Activated T-helper 1 cell treated with anti-CD3 and anti-CD28 coated beads, Interleukin-12 subunit alpha, Interleukin-12 subunit beta, Interleukin-2, Interleukin-4 antibody, amounts not matched to agents 30 ng/mL and 10 ng/mL and 1 ng/mL, durations not matched to agents 14 hours and 24 hours and 36 hours (primary cell): ENCODE data around the gene DNAJC9. TPM values are rescaled to one million over a fixed set of nuclear protein-coding genes. Genes with fewer than 3 reads are reported as not detected.

Experiments
- DNase-seq: peaks from one replicate; pipeline ENCODE4 v3.0.0; 2021; ENCODE audit warnings: low spot score
- H3K27ac Mint-ChIP-seq: one replicate; pipeline ENCODE4 v1.8.0; 2021; ENCODE audit warnings: mild to moderate bottlenecking, mixed read lengths
- H3K27me3 Mint-ChIP-seq: one replicate; pipeline ENCODE4 v1.8.0; 2022; ENCODE audit warnings: mild to moderate bottlenecking, moderate library complexity, mixed read lengths; ENCODE audit not compliant: insufficient read depth
- H3K36me3 Mint-ChIP-seq: one replicate; pipeline ENCODE4 v1.8.0; 2021; ENCODE audit warnings: low read depth, mixed read lengths
- H3K4me1 Mint-ChIP-seq: one replicate; pipeline ENCODE4 v1.8.0; 2021; ENCODE audit warnings: low read depth, mixed read lengths
- H3K4me3 Mint-ChIP-seq: one replicate; pipeline ENCODE4 v1.8.0; 2021; ENCODE audit warnings: mild to moderate bottlenecking, moderate library complexity, mixed read lengths
- H3K9me3 Mint-ChIP-seq: one replicate; pipeline ENCODE4 v1.8.0; 2021; ENCODE audit warnings: mixed read lengths
- intact Hi-C: fragments of 100-400 bp; cut with micrococcal nuclease; formaldehyde crosslinking; loops from one replicate; pipeline ENCODE4 v1.15.1; 2024
- total RNA-seq: library from RNA; stranded (reverse); gene quantifications from 2 replicates; pipeline ENCODE4 v1.2.3, GENCODE V29; 2022

Gene DNAJC9
- total RNA-seq, 1 donor from 2014 or later: 55.4 TPM

- no peak overlapping the region for H3K27ac Mint-ChIP-seq
- H3K9me3 Mint-ChIP-seq: no peaks in the 10 kb centered on the region
- H3K36me3 Mint-ChIP-seq: no peaks in the 10 kb centered on the region
- H3K4me3 Mint-ChIP-seq: no peak overlapping the region
- H3K4me1 Mint-ChIP-seq: no peaks in the 10 kb centered on the region
- DNase-seq: no peak
- H3K27me3 Mint-ChIP-seq: no peaks in the 10 kb centered on the region
- intact Hi-C loops: no loop called here
Measured at GRCh38 chr10:73206385-73206784, 40.7 kb downstream of the DNAJC9 start.

- Mint-ChIP-seq H3K4me3 (no peak overlapping the region), H3K27me3 (no peaks in the 10 kb centered on the region), H3K9me3 (no peaks in the 10 kb centered on the region), H3K27ac (no peak overlapping the region), H3K36me3 (no peaks in the 10 kb centered on the region), H3K4me1 (no peaks in the 10 kb centered on the region)
- intact Hi-C loops: no loop called here
- no peak for DNase-seq
Measured at GRCh38 chr10:73205890-73206289, 41.2 kb downstream of the DNAJC9 start.

GRCh38 chr10:73205081-73205480 is 42.0 kb downstream of the DNAJC9 start:
- Mint-ChIP-seq H3K9me3 (no peaks in the 10 kb centered on the region), H3K27ac (no peak overlapping the region), H3K27me3 (no peaks in the 10 kb centered on the region), H3K36me3 (peaks cover 3% of the 10 kb centered on the region), H3K4me3 (no peak overlapping the region), H3K4me1 (no peaks in the 10 kb centered on the region)
- intact Hi-C loops: no loop called here
- no peak for DNase-seq

Other genes with a start within 250 kb of the DNAJC9 start
- gene P4HA1, start 150.4 kb downstream of the DNAJC9 start, total RNA-seq: 52.8 and 54.5 TPM in 2 replicates
- gene NUDT13, start 136.8 kb downstream of the DNAJC9 start, total RNA-seq: 0.81 and 0.83 TPM in 2 replicates
- 38.0 and 39.5 TPM in 2 replicates for gene ECD, start 79.2 kb downstream of the DNAJC9 start, total RNA-seq
- gene FAM149B1, start 79.1 kb downstream of the DNAJC9 start, total RNA-seq: 11.1 and 11.3 TPM in 2 replicates
- 158 and 160 TPM in 2 replicates for gene MRPS16, start 5.4 kb upstream of the DNAJC9 start, total RNA-seq
- gene CFAP70, start 111.6 kb upstream of the DNAJC9 start, total RNA-seq: 0.26 and 0.34 TPM in 2 replicates
- 152 and 157 TPM in 2 replicates for gene ANXA7, start 166.8 kb upstream of the DNAJC9 start, total RNA-seq
- 3.1 and 3.7 TPM in 2 replicates for gene MSS51, start 186.3 kb upstream of the DNAJC9 start, total RNA-seq
- 43.6 and 43.9 TPM in 2 replicates for gene PPP3CB, start 248.8 kb upstream of the DNAJC9 start, total RNA-seq